ENCODE results near the gene UBA52. TPM values are rescaled to one million over a fixed set of nuclear protein-coding genes. Genes with fewer than 3 reads are reported as not detected.

Gene UBA52
- total and polyA plus RNA-seq, 2 of the 13 experiments (the other 11 are each of a cell fraction or from before 2014, with no cell fraction given) = 959 to 1,782 TPM

DNA sequence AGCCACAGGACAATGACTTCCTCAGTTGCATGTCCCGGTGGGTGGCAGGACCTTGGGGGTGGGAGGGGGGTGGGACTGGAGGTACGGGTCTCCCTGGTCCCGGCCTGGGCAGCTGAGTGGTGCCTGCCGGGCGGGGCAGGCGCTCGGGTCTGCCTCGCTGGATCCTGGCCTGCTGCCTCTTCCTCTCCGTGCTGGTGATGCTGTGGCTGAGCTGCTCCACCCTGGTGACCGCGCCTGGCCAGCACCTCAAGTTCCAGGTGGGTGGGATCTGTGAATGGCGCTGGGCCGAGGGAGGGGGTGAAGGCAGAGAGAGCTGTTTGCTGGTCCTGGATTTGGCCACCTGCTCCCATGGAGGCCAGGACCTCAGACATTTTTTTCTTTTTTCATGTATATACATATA, 46.6 kb downstream of the UBA52 start:
- FAIRE-seq (no peak), ATAC-seq (no peak), DNase-seq (ENCODE audit: low spot score) (no peak)
- POLR2A ChIA-PET = no interaction called here
- Histone ChIP-seq H3K79me2 (ENCODE audit: insufficient read depth, low read length) (no peaks in the 10 kb centered on the region), H3K4me1 (ENCODE audit: insufficient read depth, low read length) (peaks cover 4% of the 10 kb centered on the region; the same call in 1 of the 2 replicates), H3K27me3 (ENCODE audit: control insufficient read depth in 1 of 2, insufficient read depth in 2 of 2, low read length in 2 of 2) (no peaks in the 10 kb centered on the region), H3K27ac (ENCODE audit: extremely low read length, insufficient read depth, low read length) (no peak overlapping the region), H2AFZ (ENCODE audit: low read length) (no peak overlapping the region), H3K9me3 (ENCODE audit: low read length) (no peaks in the 10 kb centered on the region), H3K4me2 (ENCODE audit: low read depth, low read length) (no peak overlapping the region), H3K4me3 (replicated peaks in 1 of 3; ENCODE audit: insufficient read depth in 1 of 3, low read depth in 2 of 3, low read length in 3 of 3) (no peak overlapping the region), H3K9ac (ENCODE audit: insufficient read depth, low read depth, low read length) (no peak overlapping the region), H4K20me1 (ENCODE audit: insufficient read depth, low read length) (no peaks in the 10 kb centered on the region), H3K36me3 (replicated peaks in 1 of 2; ENCODE audit: control insufficient read depth in 1 of 2, insufficient read depth in 2 of 2, low read length in 2 of 2) (no peaks in the 10 kb centered on the region)
- intact Hi-C loops (cut with micrococcal nuclease; ENCODE audit: unreplicated experiment) (no loop called here), in situ Hi-C loops (cut with HindIII; ENCODE audit: extremely low pct_ligation_motif_present, low pct_unique_long_range_greater_than_20kb) (no loop called here)
- BruUV-seq (replicated peaks) = no TSS peak
- TF ChIP-seq, protein P1, sequence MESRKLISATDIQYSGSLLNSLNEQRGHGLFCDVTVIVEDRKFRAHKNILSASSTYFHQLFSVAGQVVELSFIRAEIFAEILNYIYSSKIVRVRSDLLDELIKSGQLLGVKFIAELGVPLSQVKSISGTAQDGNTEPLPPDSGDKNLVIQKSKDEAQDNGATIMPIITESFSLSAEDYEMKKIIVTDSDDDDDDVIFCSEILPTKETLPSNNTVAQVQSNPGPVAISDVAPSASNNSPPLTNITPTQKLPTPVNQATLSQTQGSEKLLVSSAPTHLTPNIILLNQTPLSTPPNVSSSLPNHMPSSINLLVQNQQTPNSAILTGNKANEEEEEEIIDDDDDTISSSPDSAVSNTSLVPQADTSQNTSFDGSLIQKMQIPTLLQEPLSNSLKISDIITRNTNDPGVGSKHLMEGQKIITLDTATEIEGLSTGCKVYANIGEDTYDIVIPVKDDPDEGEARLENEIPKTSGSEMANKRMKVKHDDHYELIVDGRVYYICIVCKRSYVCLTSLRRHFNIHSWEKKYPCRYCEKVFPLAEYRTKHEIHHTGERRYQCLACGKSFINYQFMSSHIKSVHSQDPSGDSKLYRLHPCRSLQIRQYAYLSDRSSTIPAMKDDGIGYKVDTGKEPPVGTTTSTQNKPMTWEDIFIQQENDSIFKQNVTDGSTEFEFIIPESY (CRISPR knock-in tag; IDR thresholded peaks at IDR 0.05) = peak; percentile 49; the same call in 1 of the 2 replicates
- TF ChIP-seq, protein P2, sequence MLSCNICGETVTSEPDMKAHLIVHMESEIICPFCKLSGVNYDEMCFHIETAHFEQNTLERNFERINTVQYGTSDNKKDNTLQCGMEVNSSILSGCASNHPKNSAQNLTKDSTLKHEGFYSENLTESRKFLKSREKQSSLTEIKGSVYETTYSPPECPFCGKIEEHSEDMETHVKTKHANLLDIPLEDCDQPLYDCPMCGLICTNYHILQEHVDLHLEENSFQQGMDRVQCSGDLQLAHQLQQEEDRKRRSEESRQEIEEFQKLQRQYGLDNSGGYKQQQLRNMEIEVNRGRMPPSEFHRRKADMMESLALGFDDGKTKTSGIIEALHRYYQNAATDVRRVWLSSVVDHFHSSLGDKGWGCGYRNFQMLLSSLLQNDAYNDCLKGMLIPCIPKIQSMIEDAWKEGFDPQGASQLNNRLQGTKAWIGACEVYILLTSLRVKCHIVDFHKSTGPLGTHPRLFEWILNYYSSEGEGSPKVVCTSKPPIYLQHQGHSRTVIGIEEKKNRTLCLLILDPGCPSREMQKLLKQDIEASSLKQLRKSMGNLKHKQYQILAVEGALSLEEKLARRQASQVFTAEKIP (CRISPR knock-in tag; IDR thresholded peaks at IDR 0.05; ENCODE audit: borderline replicate concordance) = no peak
- TF ChIP-seq, protein P3, sequence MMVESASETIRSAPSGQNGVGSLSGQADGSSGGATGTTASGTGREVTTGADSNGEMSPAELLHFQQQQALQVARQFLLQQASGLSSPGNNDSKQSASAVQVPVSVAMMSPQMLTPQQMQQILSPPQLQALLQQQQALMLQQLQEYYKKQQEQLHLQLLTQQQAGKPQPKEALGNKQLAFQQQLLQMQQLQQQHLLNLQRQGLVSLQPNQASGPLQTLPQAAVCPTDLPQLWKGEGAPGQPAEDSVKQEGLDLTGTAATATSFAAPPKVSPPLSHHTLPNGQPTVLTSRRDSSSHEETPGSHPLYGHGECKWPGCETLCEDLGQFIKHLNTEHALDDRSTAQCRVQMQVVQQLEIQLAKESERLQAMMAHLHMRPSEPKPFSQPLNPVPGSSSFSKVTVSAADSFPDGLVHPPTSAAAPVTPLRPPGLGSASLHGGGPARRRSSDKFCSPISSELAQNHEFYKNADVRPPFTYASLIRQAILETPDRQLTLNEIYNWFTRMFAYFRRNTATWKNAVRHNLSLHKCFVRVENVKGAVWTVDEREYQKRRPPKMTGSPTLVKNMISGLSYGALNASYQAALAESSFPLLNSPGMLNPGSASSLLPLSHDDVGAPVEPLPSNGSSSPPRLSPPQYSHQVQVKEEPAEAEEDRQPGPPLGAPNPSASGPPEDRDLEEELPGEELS (CRISPR knock-in tag; IDR thresholded peaks at IDR 0.05) = no peak
- TF ChIP-seq FOSL1 (CRISPR knock-in tag; IDR thresholded peaks at IDR 0.05; ENCODE audit: borderline replicate concordance) = no peak
- WGBS (ENCODE audit: low lambda C conversion rate) = 84% methylated on average over 2 of the region's 13 CpGs
- CTCF ChIA-PET (ENCODE audit: low intra/inter-chr PET ratio, low total read pairs) = no interaction called here
